HepG2 (cell line): ENCODE data around the gene ABTB2.

ENCODE experiments used
- ARNTL ChIP-seq: sonication (generic); formaldehyde crosslinking; IDR thresholded peaks from 2 replicates; pipeline ENCODE4 v1.4.0; 2020; ENCODE audit warnings: mild to moderate bottlenecking, missing genetic modification reagents
- CAMTA2 ChIP-seq: sonication (generic); formaldehyde crosslinking; IDR thresholded peaks from 2 replicates; pipeline ENCODE4 v1.4.0; 2020; ENCODE audit warnings: mild to moderate bottlenecking, missing genetic modification reagents, borderline replicate concordance
- CREM ChIP-seq, 2 experiments: sonication (generic) in 1 of 2; formaldehyde crosslinking in 1 of 2; IDR thresholded peaks; 2 replicates each; pipeline versions ENCODE4 v1.4.0 to v1.6.1; 2016 to 2020; ENCODE audit warnings: antibody characterized with exemption in 1 of 2, mild to moderate bottlenecking in 1 of 2, missing genetic modification reagents in 1 of 2
- NFIC ChIP-seq: IDR thresholded peaks from 2 replicates; pipeline ENCODE4 v1.6.1; 2012; ENCODE audit warnings: mild to moderate bottlenecking, low read length, inconsistent platforms
- NFRKB ChIP-seq: fragments of 450-650 bp; IDR thresholded peaks from 2 replicates; pipeline ENCODE4 v1.6.1; 2017
- RERE ChIP-seq: IDR thresholded peaks from 2 replicates; pipeline ENCODE4 v1.6.1; 2016; ENCODE audit warnings: low read depth, missing genetic modification reagents, missing compliant biosample characterization
- TCF7 ChIP-seq: sonication (generic); IDR thresholded peaks from 2 replicates; pipeline ENCODE4 v1.6.1; 2016; ENCODE audit warnings: antibody characterized with exemption, low read depth
- TP53 ChIP-seq: sonication (generic); formaldehyde crosslinking; conservative IDR thresholded peaks from 2 replicates; pipeline ENCODE4 v1.4.0; 2020; ENCODE audit warnings: missing genetic modification reagents
- TRIM24 ChIP-seq: sonication (generic); formaldehyde crosslinking; IDR thresholded peaks from 2 replicates; pipeline ENCODE4 v1.8.0; 2022; ENCODE audit warnings: mild to moderate bottlenecking, missing genetic modification reagents
- ZFAT ChIP-seq: sonication (generic); formaldehyde crosslinking; conservative IDR thresholded peaks from 2 replicates; pipeline ENCODE4 v1.8.1; 2023; ENCODE audit warnings: missing genetic modification reagents, inconsistent platforms
- ZNF121 ChIP-seq: sonication (generic); formaldehyde crosslinking; IDR thresholded peaks from 2 replicates; pipeline ENCODE4 v1.5.0; 2020; ENCODE audit warnings: mild to moderate bottlenecking, missing genetic modification reagents
- ZNF260 ChIP-seq: sonication (generic); formaldehyde crosslinking; IDR thresholded peaks from 2 replicates; pipeline ENCODE4 v1.4.0; 2020; ENCODE audit warnings: missing genetic modification reagents, low read depth, mild to moderate bottlenecking, borderline replicate concordance
- ZZZ3 ChIP-seq: sonication (generic); formaldehyde crosslinking; IDR thresholded peaks from 2 replicates; pipeline ENCODE4 v1.4.0; 2020; ENCODE audit warnings: missing genetic modification reagents, mild to moderate bottlenecking, borderline replicate concordance

GRCh38 chr11:34199525-34199924 lies 158.3 kb downstream of the ABTB2 start:
- TF ChIP-seq NFRKB (no peak), NFIC (no peak), CAMTA2 (CRISPR knock-in tag) (no peak), TCF7 (no peak), ZNF260 (CRISPR knock-in tag) (no peak), RERE (CRISPR knock-in tag) (no peak), ZFAT (CRISPR knock-in tag) (no peak), TP53 (CRISPR knock-in tag) (no peak), ARNTL (CRISPR knock-in tag) (no peak), ZNF121 (no peak), CREM (IDR thresholded peaks at IDR 0.05) (no peak), CREM (CRISPR knock-in tag; IDR thresholded peaks at IDR 0.05) (no peak), ZZZ3 (no peak), TRIM24 (CRISPR knock-in tag) (no peak)
